GM10847 (cell line): Measurements from ENCODE around the gene NRP2.

Experiments used
- POLR2A ChIP-seq: IDR thresholded peaks from 2 replicates; pipeline ENCODE4 v1.6.1; 2011; ENCODE audit not compliant: insufficient read length; ENCODE audit errors: extremely low read depth

The NRP2 gene

DNA sequence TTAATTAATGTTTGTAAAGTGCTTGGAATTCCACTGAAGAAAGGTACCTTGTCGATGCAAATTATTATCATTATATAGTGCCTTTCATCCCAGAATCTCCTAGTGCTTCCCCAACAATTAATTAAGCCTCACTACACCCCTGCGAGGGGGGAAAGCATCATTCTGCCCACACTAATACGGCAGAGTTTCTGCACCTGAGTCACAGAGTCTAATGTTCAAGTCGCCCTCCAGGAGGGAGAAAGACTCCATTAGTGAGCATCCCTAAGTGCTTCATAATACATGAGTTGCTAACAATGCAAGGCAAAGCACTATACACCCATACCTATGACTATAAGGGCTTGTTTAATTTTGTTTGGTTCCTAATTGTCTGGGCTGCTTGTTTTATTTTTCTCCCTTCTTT lies 25.4 kb upstream of the NRP2 start:
- no peak for TF ChIP-seq POLR2A

DNA sequence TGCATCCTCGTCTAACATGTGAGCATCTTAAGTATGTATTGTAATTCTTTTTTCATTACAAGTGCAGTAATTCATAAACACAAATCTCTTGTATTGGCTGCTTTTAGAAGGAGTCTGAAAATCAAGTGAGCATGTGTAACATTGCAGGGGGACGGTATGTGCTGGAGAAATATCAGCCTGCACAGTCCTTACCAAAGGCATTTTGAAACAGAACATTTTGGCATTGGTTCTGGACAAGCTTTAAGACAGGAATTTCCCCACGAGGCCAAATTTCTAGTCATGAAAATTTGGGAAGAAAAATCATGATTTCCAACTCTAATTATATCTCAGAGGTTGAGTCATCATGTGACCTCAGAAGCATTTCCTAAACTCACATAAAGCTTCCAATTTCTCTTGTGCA lies 24.7 kb upstream of the NRP2 start:
- no peak for TF ChIP-seq POLR2A

DNA sequence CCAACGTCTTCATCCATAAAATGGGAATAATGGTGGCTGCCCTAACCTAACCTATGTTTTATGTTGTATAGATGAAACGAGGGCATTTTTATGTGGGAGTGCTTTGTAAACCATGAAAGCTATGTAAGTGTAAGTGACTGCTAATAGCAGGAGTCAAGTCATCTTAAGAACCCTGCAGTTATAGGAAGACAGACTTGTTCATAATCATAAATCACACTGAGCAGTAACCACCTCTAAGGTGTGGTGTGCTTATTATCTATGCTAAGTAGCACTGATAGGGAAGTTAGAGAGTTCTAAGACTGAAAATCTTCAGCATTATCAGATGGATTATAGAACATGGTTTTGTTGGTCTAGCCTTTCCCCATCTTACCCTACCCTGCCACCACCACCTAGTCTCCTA lies 24.2 kb upstream of the NRP2 start:
- TF ChIP-seq POLR2A: no peak

DNA sequence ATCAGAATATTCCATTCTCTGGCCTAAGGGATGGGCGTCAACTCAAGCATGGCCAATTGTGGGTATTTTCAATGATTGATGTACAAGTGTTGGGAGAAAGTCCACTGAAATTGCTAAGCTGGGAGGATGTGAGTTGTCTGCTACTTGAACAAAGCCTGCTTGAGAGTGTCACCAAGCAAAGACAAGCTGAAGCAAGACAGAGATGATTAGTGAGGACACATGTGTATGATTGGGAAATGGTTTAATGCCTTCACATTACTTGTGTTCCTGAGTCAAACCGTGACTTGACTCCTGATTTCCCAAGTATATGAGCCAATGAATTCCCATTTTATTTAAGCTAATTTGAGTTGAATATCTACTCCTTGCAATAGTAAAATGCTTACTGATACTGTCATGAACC lies 23.7 kb upstream of the NRP2 start:
- TF ChIP-seq POLR2A: no peak

DNA sequence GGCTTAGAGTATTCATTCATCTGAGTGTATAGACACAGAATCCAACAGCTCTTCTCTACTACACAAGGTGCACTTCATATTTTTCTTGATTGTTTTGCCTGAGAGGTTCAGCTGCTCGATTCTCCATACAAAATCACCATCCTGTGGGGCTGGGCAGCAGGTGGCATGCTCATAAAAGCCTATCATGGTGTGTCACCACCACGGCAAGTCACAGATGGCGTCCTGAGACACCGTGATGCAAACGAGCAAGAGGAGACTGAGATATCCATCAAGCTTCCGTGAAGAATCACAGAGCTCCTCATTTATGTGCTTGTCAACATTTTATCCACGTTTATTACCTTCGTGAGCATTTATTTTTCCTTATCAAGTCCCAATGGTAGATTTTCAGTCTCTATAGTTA lies 22.4 kb upstream of the NRP2 start:
- TF ChIP-seq POLR2A: no peak

DNA sequence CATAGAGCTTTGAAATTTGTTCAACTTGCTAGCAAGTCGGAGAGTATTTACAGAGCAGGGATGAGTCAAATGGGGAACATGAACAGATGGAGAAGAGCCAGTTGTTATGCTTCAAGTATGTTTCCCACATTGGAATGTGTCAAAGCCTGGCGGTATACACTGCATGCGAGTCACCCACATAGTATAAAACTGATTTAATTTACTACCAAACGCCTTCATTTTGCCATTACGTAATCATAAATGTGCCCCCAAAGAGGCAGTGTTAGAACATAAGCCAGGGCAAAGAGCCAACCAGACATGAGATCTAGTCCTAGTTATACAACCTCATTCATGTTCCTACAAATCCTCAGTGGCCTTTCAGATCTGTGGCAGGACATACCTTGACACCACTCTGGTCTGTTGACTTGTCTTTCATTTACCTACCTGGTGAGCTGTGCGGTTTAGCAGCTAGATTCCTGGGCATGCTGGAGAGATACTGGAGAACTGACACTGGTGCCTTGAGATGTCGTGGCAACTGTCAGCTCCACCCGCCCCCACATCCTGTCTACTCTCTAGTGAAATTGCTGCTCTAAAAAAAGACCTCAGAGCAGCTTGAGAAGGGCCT lies 21.7 kb upstream of the NRP2 start:
- no peak for TF ChIP-seq POLR2A

DNA sequence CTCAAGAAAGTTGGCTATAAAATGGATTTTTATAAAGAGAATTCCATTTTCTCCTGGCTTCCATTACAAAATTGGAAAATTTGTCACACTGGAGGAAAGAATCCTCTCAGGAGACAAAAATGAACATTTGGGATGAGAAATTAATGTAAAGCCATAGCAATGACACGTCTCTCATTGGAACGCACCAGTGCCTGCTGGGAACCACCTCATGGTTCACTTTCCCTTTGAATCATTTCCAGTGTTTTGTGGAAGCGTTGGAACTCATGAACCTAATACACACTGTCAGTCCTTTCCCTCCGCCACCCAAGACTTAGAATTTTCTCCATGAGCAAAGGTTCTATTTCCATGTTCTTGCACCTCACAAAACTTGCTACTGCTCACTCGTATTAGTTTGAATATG lies 21.0 kb upstream of the NRP2 start:
- no peak for TF ChIP-seq POLR2A

DNA sequence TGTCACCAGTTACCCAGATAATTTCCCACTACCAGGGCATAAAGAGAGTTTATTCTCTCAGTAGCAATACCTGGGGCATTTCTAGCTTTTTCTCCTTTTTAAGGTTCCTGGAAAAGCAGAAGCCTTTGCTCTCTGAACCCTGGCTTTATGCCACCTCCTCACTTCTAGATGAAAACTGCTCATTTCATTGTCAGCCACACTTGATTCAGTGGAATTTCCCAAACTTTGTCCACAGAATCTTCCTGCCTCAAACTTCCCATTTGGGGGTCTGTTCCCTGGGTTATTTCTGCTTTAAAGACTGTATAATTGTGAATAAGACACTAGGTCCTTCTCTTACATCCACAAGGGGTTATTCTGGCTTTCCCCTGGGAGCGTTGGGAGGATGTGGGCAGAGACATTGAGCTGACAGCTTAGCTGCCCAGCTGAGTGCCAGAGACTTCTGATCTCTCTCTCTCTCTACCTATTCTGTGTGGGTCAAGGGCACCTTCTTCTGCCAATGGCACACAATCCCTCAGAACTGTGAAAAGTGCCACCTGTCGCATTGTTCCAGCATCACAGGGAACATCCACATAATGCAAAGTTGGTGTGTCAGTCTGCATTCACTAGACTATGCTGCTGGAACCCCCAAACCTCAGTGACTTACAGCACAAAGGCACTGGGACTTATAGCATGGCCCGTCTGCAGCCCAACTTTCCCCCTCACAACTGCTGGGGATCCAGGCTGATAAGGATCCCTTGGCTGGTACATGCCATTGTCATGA lies 19.9 kb upstream of the NRP2 start:
- no peak for TF ChIP-seq POLR2A

DNA sequence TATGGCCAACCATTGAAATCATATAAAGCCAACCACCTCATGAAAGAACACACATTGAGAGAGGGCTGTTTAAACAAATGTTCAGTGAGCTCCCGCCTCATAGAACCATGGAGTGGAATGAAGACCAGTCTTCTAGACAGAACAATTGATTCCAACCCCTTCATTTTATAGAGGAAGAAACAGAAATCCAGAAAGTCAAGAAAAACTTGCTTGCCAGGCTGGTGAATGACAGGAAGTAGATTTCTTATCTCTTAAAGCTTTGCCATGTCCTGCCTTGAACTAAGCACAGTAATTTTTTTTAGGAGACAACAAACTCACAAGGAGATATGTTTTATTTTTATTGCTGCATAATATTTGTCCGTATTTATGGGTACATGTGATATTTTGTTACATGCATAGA lies 16.5 kb upstream of the NRP2 start:
- TF ChIP-seq POLR2A: no peak

DNA sequence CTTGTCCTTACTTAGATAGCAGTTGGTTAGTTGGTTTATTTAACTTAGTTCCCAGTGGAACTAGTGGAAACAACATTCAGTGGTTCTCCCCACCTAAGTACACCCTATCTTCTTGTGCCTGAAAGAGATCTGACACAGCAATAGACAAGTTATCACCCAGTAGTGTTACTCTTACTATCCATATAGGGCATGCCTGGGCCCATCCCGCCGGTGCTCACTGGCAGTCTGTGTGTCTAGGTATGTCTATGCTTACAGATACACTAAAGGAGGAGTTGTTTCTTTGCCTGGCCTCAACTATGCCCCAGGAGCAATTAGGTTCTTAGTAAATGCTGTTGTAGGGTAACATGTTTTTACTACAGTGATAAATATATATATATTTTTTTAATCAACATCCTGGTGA lies 12.0 kb upstream of the NRP2 start:
- TF ChIP-seq POLR2A: no peak

DNA sequence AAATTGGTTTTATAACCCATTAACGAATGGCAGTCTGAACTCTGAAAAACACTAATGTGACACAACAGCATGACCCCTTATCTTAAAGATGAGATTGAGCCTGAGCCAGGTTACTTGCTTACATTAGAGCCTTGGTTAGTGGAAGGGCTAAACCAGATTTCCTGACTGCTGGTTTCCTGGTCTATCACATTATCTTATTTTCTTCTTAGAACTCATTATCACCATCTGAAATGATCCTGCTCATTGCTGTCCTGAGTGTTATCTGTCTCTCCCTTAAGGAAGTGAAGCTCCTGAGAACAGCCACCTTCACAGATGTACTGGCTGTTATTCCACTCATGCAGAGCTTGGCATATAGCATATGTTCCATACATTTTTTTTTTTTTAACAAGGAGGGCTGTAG lies 9.0 kb upstream of the NRP2 start:
- TF ChIP-seq POLR2A: no peak

DNA sequence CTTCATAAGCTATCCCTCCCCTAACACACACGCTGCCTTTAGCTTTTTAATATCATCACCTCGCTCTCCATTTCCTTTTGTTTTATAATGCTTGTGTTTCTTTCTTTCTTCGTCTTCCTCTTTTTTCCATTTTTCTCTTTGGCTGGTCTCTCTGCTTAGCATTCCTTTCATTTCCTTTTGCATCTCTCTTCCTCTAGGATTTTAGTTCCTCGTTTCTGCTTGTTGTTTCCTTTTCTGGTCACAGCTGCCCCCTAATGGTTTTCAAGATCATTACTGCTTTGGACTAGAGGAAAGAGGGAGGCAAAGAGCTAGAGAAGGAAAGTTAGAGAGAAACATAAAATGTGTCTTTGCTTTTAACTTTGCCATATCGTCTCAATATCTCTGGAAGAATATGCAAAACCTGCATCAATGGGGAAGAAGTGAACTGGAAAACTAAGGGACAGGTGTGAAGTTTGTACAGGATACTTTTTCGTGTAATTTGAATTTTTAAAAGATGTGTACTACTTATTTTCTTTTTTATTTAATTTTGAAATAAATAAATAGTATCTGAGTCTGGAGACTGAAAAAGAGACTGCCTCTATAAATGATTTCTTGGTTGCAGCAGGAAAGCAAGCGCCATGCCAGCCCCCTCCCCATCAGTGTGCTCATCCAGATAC lies 6.3 kb upstream of the NRP2 start:
- no peak for TF ChIP-seq POLR2A

DNA sequence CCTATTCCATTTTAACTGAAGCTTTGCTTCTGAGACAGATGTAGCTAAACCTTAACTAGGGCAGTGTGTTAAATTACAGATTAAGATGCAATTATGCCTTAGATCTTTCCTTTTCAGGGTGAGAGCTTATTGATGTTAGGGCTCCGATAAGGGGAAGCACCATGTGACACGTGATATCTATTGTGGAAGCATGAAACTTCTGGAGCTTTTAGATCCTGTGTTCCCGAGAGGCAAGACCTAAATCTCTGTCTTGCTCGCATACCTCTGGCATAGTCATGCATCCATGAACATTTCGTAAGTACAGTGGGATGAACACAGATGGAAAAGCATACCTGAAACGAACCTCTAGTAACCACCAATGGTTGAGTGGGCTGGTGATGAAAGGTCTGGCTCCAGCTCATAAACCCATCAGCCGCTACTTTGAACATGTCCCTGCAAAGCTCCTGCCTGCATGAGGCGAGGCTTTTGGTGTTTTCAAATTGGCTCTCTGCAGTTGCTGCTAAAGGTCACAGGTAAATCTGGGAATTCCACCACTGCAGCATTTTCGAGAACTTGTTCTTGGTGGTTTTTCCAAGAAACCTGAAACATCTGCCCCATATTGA lies 3.7 kb upstream of the NRP2 start:
- TF ChIP-seq POLR2A: no peak

DNA sequence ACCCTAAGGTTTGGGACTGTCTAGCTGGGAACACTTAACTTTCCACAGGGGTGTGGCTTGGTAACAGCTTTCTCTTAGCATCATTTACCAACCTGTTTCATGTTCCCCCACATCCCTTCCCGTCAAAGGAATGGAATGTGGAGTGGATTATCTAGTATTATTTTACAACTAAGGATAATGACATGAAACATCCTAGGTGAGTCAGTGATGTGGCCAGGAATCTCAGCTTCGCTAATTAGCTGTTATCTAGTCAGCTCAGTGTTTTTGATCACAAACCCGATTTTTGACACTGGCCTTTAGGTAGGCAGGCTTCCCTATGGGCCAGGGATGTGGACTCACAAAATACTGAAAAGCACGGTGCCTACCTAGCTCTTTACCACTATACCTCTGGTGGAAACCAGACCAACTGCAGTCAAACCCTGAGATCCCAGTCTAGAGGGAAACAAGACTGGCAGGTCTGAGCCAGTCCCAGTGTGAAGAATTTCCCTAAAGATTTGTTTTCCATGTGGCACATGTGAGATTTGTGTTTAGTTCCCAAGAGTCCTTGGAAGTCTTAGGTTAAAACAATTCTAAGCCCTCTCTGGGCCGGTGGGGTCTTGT lies 2.8 kb upstream of the NRP2 start:
- no peak for TF ChIP-seq POLR2A

DNA sequence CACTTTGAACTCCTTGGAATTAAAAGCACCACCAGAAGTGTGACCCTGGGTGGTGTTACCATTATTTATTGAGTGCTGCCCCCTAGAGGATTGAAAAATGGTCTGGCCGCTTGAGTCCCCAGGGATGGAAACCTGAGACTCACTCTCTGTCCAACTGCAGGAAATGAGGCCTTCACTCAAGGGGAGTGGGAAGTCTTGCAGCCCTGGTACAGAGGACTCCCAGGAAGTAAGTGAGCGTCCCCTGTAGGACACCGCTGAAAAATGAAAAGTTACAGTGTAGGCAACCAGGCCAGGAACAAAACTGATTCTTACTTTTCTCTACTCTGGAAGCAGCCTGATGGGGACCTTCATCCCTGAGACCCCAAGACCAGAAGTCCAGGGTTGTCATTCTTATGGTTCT lies 2.2 kb upstream of the NRP2 start:
- no peak for TF ChIP-seq POLR2A

DNA sequence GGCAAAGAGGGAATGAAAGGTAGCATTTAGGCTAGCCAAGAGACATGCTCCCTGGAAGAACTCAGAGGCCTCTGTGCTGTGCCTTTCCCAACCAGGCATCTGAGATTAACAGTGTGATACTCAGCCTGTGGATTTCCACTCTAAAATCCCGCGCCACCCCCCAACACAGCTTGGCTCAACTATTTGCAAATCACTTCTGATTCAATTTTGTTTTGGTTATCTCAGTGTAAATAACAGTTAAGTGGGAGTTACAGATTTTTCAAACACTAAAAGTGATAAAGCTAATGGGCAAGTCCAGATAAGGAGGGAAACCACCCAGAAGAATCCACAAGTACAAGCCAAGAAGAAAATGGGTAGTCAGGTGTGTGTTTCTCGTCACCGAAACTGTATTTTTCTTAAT lies 1.4 kb upstream of the NRP2 start:
- no peak for TF ChIP-seq POLR2A
